Cardiac atrium fibroblast (primary cell): ENCODE data around the gene XRCC2. TPM values are rescaled to one million over a fixed set of nuclear protein-coding genes. Genes with fewer than 3 reads are reported as not detected.

Source experiments
- total RNA-seq: library from RNA; depleted of rRNA; stranded (reverse); fragments of >200 nt; gene quantifications from 2 replicates; pipeline ENCODE4 v1.2.3, GENCODE V29; 2015

The XRCC2 gene
- total RNA-seq, result 0.81 and 1.3 TPM in 2 replicates

DNA sequence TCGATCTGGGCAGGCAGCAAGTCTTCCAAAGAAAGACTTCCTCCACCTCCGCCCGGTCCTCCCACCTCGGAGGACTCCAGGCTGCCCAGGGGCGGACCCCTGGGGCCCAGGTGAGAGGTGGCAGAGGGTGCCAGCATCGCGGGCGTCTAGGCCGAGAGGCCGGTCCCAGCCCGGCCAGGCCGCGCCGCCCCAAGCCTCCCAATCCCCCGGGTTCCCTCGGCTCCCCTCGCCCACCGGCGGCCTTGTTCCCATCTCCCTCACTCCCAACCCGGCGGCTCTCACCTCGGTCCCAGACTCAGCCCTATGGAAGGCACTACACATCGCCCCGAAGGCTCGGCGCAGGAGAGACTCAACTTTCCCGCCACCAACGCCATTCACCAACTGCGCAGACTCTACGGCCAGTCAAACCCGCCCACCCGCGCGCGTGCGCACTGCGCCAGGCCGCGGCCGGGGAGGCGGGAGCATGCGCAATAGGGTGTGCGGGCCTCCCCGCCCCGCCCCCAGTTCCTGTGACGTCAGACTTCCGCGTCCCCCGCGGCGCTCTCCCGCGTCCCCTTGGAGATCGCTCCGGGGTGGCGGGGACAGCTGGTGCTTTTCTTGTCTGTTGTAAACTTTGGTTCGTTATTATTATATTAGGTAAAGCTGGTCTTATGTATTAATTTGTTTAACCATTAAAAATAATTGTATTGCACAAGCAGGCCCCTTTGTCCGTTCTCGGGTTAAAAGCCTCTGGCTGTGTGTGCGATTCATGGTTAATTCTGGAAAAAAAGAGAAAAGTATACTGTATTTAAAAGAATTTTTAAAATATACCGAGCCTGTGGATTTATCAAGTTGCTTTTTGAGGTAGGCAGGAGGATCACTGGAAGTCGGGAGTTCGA lies at the start of gene XRCC2:
XRCC2 (minus strand) TSS at position 383 of the 878 bp plus-strand sequence; CDS start at position 321, 62 bp downstream.

Other genes with a start within 250 kb of the XRCC2 start
- gene KMT2C, start 240.1 kb downstream of the XRCC2 start, total RNA-seq, result 15.3 and 17.2 TPM in 2 replicates
- gene ACTR3B, start 83.6 kb upstream of the XRCC2 start, total RNA-seq, result 1.4 and 6.5 TPM in 2 replicates